Measurements from ENCODE around the gene TMEM184B. TPM values are rescaled to one million over a fixed set of nuclear protein-coding genes. Genes with fewer than 3 reads are reported as not detected.

Gene TMEM184B
- total RNA-seq, 2 donors from 2014 or later, result 76.0 to 137 TPM

DNA sequence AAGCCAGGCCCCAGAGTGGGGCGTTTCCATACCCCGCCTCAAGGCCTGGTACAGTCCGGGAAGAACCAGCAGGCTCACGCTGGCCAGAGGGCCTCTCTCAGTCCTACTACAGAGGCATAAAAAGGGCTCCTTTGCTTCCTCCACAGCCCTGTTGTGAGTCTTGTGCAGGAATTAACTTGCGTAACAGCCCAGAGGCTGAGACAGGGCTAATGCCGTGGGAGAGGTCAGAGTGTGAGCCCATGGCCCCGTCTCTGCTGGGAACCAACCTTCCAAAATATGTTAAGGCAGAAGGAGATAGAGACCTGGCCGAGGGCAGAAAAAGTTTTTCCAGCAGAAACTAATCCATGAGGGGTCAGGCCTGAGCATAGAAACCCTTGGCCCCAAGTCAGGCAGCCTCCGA is 19.9 kb upstream of the TMEM184B start:
- H3K4me3 ChIP-seq, result no peak overlapping the region
- peaks cover 12 to 39% of the 10 kb centered on the region in 2 donors for H3K36me3 ChIP-seq
- H3K9me3 ChIP-seq, result no peaks in the 10 kb centered on the region
- no peaks in the 10 kb centered on the region for H3K27me3 ChIP-seq (replicated peaks; ENCODE audit: insufficient read depth)
- WGBS, result 84% methylated on average over 9 of the region's 9 CpGs
- no peak overlapping the region for H3K27ac ChIP-seq
- no peaks in the 10 kb centered on the region for H3K4me1 ChIP-seq (replicated peaks)
- no peak for TF ChIP-seq POLR2A (IDR thresholded peaks at IDR 0.05)
- DNase-seq (ENCODE audit: low spot score), result no peak
- intact Hi-C loops (cut with DNase I), result no loop called here

- no peak overlapping the region for H3K27ac ChIP-seq
- DNase-seq (ENCODE audit: low spot score), result no peak
- no peaks in the 10 kb centered on the region for H3K27me3 ChIP-seq (replicated peaks; ENCODE audit: insufficient read depth)
- WGBS, result 49% methylated on average over 22 of the region's 22 CpGs
- TF ChIP-seq, protein P1, sequence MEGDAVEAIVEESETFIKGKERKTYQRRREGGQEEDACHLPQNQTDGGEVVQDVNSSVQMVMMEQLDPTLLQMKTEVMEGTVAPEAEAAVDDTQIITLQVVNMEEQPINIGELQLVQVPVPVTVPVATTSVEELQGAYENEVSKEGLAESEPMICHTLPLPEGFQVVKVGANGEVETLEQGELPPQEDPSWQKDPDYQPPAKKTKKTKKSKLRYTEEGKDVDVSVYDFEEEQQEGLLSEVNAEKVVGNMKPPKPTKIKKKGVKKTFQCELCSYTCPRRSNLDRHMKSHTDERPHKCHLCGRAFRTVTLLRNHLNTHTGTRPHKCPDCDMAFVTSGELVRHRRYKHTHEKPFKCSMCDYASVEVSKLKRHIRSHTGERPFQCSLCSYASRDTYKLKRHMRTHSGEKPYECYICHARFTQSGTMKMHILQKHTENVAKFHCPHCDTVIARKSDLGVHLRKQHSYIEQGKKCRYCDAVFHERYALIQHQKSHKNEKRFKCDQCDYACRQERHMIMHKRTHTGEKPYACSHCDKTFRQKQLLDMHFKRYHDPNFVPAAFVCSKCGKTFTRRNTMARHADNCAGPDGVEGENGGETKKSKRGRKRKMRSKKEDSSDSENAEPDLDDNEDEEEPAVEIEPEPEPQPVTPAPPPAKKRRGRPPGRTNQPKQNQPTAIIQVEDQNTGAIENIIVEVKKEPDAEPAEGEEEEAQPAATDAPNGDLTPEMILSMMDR (IDR thresholded peaks at IDR 0.05), result no peak
- TF ChIP-seq POLR2A (IDR thresholded peaks at IDR 0.05), result no peak
- no peak for TF ChIP-seq POLR2AphosphoS5 (IDR thresholded peaks at IDR 0.05)
- intact Hi-C loops (cut with DNase I), result no loop called here
- no peaks in the 10 kb centered on the region for H3K9me3 ChIP-seq
- no peaks in the 10 kb centered on the region for H3K4me1 ChIP-seq (replicated peaks)
- H3K36me3 ChIP-seq, result peaks cover 12 to 28% of the 10 kb centered on the region in 2 donors
- H3K4me3 ChIP-seq, result no peak overlapping the region
These were observed 18.5 kb upstream of the TMEM184B start for GRCh38 chr22:38291201-38291777.

DNA sequence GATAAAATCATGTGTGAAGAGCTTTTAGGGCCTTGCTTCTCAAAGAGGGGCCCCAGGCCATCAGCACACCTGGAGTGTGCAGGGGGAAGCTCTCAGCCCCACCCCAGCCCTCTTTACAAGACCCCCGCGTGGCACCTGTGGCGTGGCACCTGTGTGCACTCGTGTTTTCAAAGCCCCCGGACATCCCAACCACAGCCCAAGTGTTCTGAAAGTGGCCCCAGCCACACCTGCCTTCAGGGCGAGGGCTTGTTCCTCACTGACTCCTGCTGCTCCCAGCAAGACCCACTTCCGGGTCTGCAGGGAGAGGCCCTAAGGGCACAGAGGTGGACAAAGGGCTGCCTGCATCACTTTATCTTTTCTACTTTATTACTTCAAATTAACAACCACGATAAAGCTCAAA is 17.5 kb upstream of the TMEM184B start:
- DNase-seq (ENCODE audit: low spot score), result no peak
- Histone ChIP-seq H3K27me3 (replicated peaks; ENCODE audit: insufficient read depth) (no peaks in the 10 kb centered on the region), H3K4me3 (no peak overlapping the region), H3K4me1 (replicated peaks) (no peaks in the 10 kb centered on the region), H3K27ac (no peak overlapping the region), H3K36me3 (peaks cover 8 to 20% of the 10 kb centered on the region in 2 donors), H3K9me3 (no peaks in the 10 kb centered on the region)
- 65% methylated on average over 8 of the region's 8 CpGs for WGBS
- TF ChIP-seq, protein P1 (IDR thresholded peaks at IDR 0.05), result no peak
- TF ChIP-seq POLR2A (IDR thresholded peaks at IDR 0.05) (no peak), POLR2AphosphoS5 (IDR thresholded peaks at IDR 0.05) (no peak)
- intact Hi-C loops (cut with DNase I), result no loop called here

GRCh38 chr22:38289583-38290082 is 16.8 kb upstream of the TMEM184B start:
- no peak for DNase-seq (ENCODE audit: low spot score)
- TF ChIP-seq POLR2AphosphoS5 (IDR thresholded peaks at IDR 0.05), result no peak
- TF ChIP-seq, protein P1 (IDR thresholded peaks at IDR 0.05), result no peak
- peaks cover 8 to 20% of the 10 kb centered on the region in 2 donors for H3K36me3 ChIP-seq
- H3K27ac ChIP-seq, result no peak overlapping the region
- H3K4me1 ChIP-seq (replicated peaks), result no peaks in the 10 kb centered on the region
- WGBS, result 87% methylated on average over 12 of the region's 12 CpGs
- H3K9me3 ChIP-seq, result no peaks in the 10 kb centered on the region
- intact Hi-C loops (cut with DNase I), result no loop called here
- H3K27me3 ChIP-seq (replicated peaks; ENCODE audit: insufficient read depth), result no peaks in the 10 kb centered on the region
- H3K4me3 ChIP-seq, result no peak overlapping the region

DNA sequence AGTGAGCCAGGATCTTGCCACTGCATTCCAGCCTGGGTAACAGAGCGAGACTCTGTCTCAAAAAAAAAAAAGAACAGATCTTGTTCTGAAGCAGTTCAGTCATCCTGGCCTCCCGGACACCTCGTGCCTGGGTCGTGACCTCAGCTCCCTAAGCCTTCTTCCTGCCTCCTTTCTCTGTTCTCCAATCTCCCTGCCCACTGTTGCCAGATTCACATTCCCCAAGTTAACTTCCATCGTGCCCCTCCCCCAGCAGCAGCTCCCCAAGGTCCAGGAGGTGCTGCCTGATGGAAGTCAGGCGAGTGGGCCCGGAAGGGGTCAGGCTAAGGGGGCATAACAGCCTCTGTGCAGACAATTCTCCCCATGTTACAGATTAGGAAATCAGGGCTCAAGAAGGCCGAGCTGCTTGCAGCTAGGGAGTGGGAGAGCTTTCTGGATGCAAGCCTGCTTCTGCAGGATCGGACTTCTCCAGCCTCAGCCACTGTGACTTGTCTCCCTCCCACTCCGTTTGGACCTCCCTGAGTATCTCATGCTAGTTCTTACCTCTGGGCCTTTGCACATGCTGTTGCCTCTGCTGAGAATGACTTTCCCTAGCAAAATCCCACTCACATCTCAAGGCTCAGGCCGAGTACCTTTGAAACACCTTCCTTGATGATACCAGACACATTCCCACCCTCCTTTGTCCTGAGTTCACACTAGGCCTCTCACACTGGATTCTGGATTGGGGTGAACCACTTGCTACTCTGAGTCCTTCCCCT is 14.3 kb upstream of the TMEM184B start:
- intact Hi-C loops (cut with DNase I), result no loop called here
- H3K9me3 ChIP-seq, result no peaks in the 10 kb centered on the region
- H3K4me3 ChIP-seq, result no peak overlapping the region
- DNase-seq (ENCODE audit: low spot score), result no peak
- WGBS, result 77% methylated on average over 11 of the region's 11 CpGs
- TF ChIP-seq, protein P1 (IDR thresholded peaks at IDR 0.05), result no peak
- TF ChIP-seq POLR2AphosphoS5 (IDR thresholded peaks at IDR 0.05) (no peak), POLR2A (IDR thresholded peaks at IDR 0.05) (no peak)
- H3K36me3 ChIP-seq, result no peaks in the 10 kb centered on the region
- H3K27me3 ChIP-seq (replicated peaks; ENCODE audit: insufficient read depth), result no peaks in the 10 kb centered on the region
- H3K27ac ChIP-seq, result no peak overlapping the region
- H3K4me1 ChIP-seq (replicated peaks), result no peaks in the 10 kb centered on the region

Data from prostate gland (tissue), 2 donors.